CD4-positive, alpha-beta T cell treated with Interleukin-21 for 1 hour (primary cell): Measurements from ENCODE around the gene PRTN3.

Source experiments
- DNase-seq: peaks from one replicate; pipeline ENCODE4 v3.0.0-alpha.2; 2020

Gene PRTN3

DNA sequence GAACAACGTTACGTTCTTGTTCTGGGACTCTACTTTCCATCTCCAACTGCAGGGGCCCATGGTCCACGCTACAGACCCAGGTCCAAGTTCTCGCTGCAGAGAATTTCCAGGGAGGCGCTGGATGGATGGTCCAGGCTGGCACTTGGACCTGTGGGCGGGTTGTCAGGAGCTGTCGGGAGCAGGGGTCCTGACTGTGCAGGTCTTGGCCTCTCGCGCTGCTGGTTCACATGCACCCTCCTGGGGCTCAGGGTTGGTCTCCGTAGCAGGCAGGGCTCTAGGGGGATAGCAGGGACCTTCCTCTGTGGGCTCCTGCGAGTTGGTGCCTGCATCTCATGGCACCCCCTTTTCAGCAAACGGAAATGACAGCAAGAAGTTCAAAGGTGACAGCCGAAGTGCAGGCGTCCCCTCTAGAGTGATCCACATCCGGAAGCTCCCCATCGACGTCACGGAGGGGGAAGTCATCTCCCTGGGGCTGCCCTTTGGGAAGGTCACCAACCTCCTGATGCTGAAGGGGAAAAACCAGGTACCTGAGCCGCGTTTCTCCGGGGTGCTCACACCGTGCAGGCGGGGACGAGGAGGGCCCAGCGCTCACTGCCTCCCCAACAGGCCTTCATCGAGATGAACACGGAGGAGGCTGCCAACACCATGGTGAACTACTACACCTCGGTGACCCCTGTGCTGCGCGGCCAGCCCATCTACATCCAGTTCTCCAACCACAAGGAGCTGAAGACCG lies 36.9 kb upstream of the PRTN3 start:
- no peak for DNase-seq

DNA sequence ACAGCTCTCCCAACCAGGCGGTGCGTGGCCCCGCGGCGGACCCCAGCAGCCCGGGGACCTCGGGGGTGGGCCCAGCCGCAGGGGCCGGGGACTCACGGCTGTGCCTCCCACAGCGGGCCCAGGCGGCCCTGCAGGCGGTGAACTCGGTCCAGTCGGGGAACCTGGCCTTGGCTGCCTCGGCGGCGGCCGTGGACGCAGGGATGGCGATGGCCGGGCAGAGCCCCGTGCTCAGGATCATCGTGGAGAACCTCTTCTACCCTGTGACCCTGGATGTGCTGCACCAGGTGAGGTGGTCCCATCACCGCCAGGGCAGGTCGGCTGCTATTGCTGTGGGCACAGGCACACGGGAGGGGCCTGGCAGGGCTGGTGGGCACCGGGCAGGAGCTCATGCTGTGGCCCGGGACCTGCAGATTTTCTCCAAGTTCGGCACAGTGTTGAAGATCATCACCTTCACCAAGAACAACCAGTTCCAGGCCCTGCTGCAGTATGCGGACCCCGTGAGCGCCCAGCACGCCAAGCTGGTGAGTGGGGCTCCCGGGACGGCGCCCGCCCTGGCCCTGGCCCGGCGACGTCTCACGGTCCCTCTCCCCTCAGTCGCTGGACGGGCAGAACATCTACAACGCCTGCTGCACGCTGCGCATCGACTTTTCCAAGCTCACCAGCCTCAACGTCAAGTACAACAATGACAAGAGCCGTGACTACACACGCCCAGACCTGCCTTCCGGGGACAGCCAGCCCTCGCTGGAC lies 36.2 kb upstream of the PRTN3 start:
- DNase-seq, result no peak

- no peak for DNase-seq
These were observed 35.6 kb upstream of the PRTN3 start for GRCh38 chr19:805166-805551.

- no peak for DNase-seq
These were observed 34.9 kb upstream of the PRTN3 start for GRCh38 chr19:805600-806550.

DNA sequence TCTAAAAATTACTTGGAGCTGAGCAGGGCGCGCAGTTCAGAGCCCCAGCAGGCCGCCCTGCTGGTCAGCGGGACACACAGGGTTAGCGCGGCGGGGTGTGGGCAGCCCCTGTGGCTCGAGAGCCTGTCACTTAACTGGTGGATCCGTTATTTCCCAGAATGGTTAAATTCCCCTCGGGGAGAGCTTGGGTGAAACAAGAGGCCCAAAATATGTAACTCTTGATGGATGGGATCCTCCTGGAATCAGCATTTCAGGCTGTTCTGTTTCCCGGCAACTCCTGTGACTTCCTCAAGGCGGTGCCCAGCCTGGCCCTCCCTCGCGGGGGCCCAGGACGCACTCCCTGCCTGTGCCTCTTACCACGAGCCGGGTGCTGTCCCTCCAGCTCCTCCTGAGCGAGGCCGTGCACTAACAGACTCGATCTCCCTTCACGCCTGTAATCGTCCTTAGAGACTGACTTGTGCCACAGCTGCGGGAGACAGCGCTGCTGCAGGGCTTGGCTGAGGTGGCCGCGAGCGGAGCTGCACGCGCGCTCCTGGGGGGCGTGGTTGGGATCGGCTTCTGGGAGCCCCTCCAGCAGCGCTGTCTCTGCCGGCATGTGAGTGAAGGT lies 33.9 kb upstream of the PRTN3 start:
- no peak for DNase-seq

DNA sequence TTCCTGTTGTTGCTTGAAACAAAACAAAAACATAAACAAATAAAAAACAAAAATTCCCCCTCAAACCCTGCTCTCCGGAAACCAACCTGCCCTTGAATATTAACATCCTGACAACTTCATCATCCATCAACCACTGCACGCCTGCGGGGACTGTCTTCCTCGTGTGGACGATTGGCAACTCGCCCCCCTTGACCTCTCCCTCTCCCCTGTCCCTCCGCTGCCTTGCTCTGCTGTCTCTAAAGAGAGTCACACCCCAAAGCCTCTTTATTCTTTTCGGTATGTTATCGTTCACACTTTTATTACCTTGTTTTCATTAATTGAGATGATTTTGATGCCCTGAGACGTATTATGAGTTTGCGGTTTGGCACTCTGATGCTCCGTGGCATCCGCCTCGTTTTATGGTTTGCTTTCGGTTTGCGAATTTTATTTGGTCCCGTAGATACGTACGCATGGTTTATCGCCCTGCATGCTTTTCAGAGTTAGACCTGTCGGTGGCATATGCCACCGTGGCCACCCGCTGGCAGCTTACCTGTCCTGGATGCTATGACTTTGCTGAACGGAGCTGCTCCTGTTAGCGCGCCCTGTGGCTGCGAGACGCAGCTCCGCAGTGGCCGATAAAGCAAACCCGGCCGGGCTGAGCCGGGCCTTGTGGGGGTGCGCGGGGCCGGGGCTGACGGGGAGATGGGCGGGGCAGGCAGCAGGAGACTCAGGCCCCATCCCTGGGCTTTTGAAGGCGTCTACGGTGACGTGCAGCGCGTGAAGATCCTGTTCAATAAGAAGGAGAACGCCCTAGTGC lies 33.0 kb upstream of the PRTN3 start:
- DNase-seq, result no peak

- DNase-seq, result no peak
These were observed 32.4 kb upstream of the PRTN3 start for GRCh38 chr19:808423-808775.

GRCh38 chr19:810077-810855 lies 30.5 kb upstream of the PRTN3 start:
- no peak for DNase-seq

DNA sequence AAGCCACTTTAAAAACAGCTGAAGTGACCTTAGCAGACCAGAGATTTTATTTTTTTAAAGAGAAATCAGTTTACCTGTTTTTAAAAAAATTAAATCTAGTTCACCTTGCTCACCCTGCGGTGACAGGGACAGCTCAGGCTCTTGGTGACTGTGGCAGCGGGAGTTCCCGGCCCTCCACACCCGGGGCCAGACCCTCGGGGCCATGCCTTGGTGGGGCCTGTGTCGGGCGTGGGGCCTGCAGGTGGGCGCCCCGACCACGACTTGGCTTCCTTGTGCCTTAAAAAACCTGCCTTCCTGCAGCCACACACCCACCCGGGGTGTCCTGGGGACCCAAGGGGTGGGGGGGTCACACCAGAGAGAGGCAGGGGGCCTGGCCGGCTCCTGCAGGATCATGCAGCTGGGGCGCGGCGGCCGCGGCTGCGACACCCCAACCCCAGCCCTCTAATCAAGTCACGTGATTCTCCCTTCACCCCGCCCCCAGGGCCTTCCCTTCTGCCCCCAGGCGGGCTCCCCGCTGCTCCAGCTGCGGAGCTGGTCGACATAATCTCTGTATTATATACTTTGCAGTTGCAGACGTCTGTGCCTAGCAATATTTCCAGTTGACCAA lies 29.8 kb upstream of the PRTN3 start:
- DNase-seq, result no peak

GRCh38 chr19:811506-812048 lies 29.2 kb upstream of the PRTN3 start:
- no peak for DNase-seq

DNA sequence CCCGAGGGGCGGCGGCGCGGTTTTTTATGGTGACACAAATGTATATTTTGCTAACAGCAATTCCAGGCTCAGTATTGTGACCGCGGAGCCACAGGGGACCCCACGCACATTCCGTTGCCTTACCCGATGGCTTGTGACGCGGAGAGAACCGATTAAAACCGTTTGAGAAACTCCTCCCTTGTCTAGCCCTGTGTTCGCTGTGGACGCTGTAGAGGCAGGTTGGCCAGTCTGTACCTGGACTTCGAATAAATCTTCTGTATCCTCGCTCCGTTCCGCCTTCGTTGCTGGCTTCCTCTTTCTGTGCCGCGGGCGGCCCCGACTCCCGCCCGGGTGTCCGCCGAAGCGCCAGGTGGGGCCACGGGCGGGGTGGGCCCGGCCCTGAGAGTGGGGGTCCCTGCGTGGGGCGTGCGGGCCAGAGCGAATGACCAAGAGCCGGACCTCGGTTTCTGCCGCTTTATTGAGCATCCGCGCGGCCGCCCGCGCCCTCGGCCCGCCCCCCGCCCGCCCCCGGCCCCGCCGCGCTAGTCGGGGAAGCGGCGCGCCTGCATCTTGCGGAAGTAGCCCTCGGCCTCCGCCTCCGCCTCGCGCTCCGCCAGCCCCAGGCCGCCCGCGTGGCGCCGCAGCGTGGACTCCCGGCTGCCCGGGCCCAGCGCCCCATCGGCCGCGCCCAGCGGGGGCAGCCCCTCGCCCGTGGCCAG lies 28.6 kb upstream of the PRTN3 start:
- DNase-seq, result no peak

DNA sequence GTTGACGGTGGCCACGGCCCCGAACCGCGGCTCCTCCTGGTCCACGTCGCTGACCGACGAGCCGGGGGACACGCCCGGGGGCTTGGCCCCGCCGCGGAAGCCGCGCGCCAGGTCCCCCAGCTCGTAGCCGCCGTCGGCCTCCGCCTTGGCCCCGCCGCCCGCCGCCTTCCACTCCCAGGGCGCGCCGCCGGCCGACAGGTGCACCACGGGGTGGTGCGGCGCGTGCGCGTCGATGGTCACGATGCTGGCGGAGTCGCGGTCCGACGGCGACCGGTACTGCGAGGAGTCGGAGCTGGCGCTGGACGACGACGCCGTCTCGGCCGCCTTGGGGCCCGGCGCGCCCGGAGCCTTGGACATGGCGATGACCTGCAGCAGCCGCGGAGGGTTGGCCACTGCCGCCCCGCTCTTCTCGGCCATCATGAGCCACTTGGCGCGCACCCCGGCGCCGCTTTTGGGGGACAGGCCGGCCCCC lies 28.0 kb upstream of the PRTN3 start:
- DNase-seq, result no peak

DNA sequence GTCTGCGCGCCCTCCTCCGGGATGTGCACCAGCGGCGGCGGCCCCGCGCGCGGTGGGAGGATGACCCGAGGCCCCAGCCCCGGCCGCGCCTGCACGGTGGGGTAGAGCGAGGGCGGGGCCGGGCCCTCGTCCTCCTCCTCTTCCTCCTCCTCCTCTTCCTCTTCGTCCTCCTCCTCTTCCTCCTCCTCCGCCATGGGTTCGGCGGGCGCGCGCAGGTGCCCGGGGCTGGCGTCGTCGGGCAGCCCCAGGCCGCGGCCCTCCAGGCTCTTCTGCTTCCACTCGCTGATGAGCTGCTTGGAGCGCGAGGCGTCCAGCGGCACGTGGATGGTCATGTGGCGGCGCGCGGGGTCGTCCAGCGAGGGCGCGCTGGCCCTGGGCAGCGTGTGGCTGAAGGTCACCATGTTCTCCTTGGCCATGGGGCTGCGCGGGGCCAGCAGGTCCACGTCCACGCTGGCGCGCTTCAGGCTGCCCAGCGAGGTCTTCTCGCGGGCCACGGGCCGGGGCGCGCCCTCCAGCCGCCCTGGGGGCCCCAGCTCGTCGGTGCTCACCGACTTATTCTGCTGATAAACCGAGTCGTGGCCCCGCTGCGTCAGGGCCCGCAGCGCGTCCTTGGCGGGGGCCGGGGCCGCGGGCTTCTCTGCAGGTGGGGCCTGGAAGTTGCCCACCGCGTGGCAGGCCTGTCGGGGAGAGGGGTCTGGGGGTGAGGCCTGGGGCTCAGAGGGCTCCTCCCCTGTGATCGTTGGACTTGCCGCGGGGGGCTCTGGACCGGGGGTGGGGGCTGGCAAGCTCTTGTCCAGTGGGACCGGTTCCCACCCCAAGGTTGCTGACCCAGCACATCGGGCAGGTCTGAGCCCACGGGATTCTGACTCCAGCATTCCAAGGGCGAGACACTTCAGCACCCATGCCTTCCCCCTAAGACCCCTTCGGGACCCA lies 27.3 kb upstream of the PRTN3 start:
- no peak for DNase-seq

DNA sequence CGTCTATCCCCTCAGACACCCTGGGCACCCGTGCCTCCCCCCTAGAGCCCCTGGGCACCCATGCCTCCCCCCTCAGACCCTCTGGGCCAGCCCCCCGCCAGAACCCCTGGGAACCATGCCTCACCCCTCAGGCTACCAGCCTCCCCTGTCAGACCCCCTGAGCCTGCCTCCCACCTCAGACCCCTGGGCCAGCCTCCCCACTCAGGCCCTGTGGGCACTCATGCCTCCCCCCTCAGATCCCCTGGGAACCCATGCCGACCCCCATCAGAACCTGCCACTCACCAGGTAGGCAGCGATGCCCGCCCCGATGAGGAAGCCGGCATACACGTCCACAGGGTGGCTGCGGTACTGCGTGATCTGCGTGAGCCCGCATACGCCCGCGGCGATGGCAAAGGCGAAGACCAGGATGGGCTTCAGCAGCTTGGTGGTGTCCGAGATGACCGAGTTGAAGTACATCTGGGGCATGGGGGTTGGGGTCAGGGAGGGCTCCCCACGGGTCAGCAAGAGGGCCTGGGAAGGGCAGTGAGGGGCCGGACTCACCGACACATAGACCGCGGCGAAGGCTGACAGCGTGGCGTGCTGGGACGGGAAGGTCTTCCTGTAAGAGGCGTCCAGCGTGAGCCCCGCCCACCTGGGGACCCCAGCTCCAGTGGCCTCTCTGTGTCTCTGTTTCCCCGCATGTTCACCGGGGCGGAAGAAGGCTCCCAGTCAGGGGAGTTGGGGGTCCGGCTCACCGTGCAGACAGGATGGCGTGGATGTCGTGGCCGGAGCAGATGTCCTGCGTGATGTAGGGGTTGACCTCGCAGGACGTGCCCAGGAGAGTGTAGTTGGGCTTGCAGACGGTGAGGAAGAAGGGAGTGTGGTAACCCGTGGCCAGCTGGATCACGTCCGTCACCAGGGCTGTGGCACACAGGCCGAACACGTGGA lies 26.4 kb upstream of the PRTN3 start:
- no peak for DNase-seq

GRCh38 chr19:815079-815774 lies 25.6 kb upstream of the PRTN3 start:
- no peak for DNase-seq

DNA sequence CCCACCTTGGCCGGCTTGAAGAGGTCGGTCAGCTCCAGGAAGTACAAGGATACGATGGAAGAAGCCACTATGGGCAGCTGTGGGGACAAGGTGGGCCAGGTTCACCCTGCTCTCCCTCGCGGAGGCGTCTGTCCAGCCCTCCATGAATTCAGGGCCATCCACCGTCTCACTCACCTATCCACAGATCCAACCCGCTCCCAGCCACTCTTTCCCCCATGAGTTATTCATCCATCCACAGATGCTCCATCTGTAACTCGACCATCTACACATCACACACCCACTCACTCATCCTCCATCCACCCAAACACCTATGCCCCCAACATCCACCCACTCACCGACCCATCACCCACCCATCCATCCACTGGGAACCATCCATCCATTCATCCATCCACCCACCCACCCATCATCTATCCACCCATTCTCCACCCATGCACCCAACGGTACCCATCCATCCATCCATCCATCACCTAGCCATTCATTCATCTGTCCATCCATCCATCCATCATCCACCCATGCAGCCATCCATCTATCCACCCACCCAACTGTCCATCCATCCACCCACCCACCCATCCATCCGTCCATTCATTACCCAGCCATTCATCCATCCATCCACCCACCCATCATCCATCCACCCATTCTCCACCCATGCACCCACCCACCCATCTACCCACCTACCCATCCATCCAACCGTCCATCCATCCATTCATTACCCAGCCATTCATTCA lies 24.9 kb upstream of the PRTN3 start:
- no peak for DNase-seq
